ENCODE results near the gene SEC14L6. TPM values are rescaled to one million over a fixed set of nuclear protein-coding genes. Genes with fewer than 3 reads are reported as not detected.

Gene SEC14L6
- total and polyA plus RNA-seq, 9 donors, result 0.13 to 0.62 (median 0.22) TPM

GRCh38 chr22:30516273-30516672 is 30.3 kb downstream of the SEC14L6 start:
- no peak overlapping the region for H3K4me3 ChIP-seq (ENCODE audit: low read length)
- H3K27ac ChIP-seq (ENCODE audit: low read length), result no peak overlapping the region
- DNase-seq, result no peak
- H3K9me3 ChIP-seq (replicated peaks; ENCODE audit: control insufficient read depth, low read depth, low read length), result no peaks in the 10 kb centered on the region
- H3K27me3 ChIP-seq (ENCODE audit: control insufficient read depth, insufficient read depth, low read length), result no peaks in the 10 kb centered on the region
- no peaks in the 10 kb centered on the region for H3K4me1 ChIP-seq (ENCODE audit: control insufficient read depth, insufficient read depth, low read length)
- H3K36me3 ChIP-seq (ENCODE audit: control insufficient read depth, insufficient read depth, low read length), result no peaks in the 10 kb centered on the region
- WGBS (ENCODE audit: insufficient coverage), result 90% methylated on average over 2 of the region's 6 CpGs

GRCh38 chr22:30514252-30514651 is 32.3 kb downstream of the SEC14L6 start:
- no peaks in the 10 kb centered on the region for H3K36me3 ChIP-seq (ENCODE audit: control insufficient read depth, insufficient read depth, low read length)
- DNase-seq, result no peak
- H3K27me3 ChIP-seq (ENCODE audit: control insufficient read depth, insufficient read depth, low read length), result no peaks in the 10 kb centered on the region
- H3K9me3 ChIP-seq (replicated peaks; ENCODE audit: control insufficient read depth, low read depth, low read length), result no peaks in the 10 kb centered on the region
- WGBS (ENCODE audit: insufficient coverage), result 55% methylated on average over 2 of the region's 4 CpGs
- no peak overlapping the region for H3K27ac ChIP-seq (ENCODE audit: low read length)
- no peak overlapping the region for H3K4me3 ChIP-seq (ENCODE audit: low read length)
- H3K4me1 ChIP-seq (ENCODE audit: control insufficient read depth, insufficient read depth, low read length), result no peaks in the 10 kb centered on the region

- no peak for DNase-seq
- H3K27me3 ChIP-seq (ENCODE audit: control insufficient read depth, insufficient read depth, low read length), result no peaks in the 10 kb centered on the region
- no peaks in the 10 kb centered on the region for H3K4me1 ChIP-seq (ENCODE audit: control insufficient read depth, insufficient read depth, low read length)
- no peak overlapping the region for H3K27ac ChIP-seq (ENCODE audit: low read length)
- H3K9me3 ChIP-seq (replicated peaks; ENCODE audit: control insufficient read depth, low read depth, low read length), result no peaks in the 10 kb centered on the region
- no peaks in the 10 kb centered on the region for H3K36me3 ChIP-seq (ENCODE audit: control insufficient read depth, insufficient read depth, low read length)
- H3K4me3 ChIP-seq (ENCODE audit: low read length), result no peak overlapping the region
- 83% methylated on average over 3 of the region's 6 CpGs for WGBS (ENCODE audit: insufficient coverage)
These were observed 33.1 kb downstream of the SEC14L6 start for GRCh38 chr22:30513462-30513861.

- Histone ChIP-seq H3K9me3 (replicated peaks; ENCODE audit: control insufficient read depth, low read depth, low read length) (no peaks in the 10 kb centered on the region), H3K27ac (ENCODE audit: low read length) (no peak overlapping the region), H3K27me3 (ENCODE audit: control insufficient read depth, insufficient read depth, low read length) (peaks cover 7% of the 10 kb centered on the region), H3K4me1 (ENCODE audit: control insufficient read depth, insufficient read depth, low read length) (no peaks in the 10 kb centered on the region), H3K36me3 (ENCODE audit: control insufficient read depth, insufficient read depth, low read length) (no peaks in the 10 kb centered on the region), H3K4me3 (ENCODE audit: low read length) (no peak overlapping the region)
- DNase-seq, result no peak
- 97% methylated on average over 5 of the region's 7 CpGs for WGBS (ENCODE audit: insufficient coverage)
These were observed 34.6 kb downstream of the SEC14L6 start for GRCh38 chr22:30511911-30512310.

DNA sequence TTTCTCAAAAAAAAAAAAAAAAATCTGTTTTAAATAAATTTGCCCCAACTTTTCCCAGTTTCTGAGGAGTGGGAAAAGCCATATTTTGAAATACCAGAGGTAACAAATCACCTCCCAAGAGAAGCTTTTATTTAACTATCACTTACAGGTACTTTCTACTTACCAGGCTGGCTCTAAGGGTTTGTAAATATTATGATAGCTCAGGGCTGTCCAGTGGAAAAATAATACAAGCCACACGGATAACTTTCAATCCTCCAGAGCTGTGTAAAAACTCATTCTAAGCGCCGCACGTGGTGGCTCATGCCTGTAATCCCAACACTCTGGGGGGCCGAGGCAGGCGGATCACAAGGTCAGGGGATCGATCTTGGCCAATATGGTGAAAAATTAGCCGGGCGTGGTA is 35.4 kb downstream of the SEC14L6 start:
- H3K4me3 ChIP-seq (ENCODE audit: low read length), result no peak overlapping the region
- 86% methylated on average over 9 of the region's 9 CpGs for WGBS (ENCODE audit: insufficient coverage)
- H3K9me3 ChIP-seq (replicated peaks; ENCODE audit: control insufficient read depth, low read depth, low read length), result no peaks in the 10 kb centered on the region
- DNase-seq, result no peak
- no peak overlapping the region for H3K27ac ChIP-seq (ENCODE audit: low read length)
- H3K27me3 ChIP-seq (ENCODE audit: control insufficient read depth, insufficient read depth, low read length), result peaks cover 15% of the 10 kb centered on the region
- H3K36me3 ChIP-seq (ENCODE audit: control insufficient read depth, insufficient read depth, low read length), result no peaks in the 10 kb centered on the region
- H3K4me1 ChIP-seq (ENCODE audit: control insufficient read depth, insufficient read depth, low read length), result no peaks in the 10 kb centered on the region

DNA sequence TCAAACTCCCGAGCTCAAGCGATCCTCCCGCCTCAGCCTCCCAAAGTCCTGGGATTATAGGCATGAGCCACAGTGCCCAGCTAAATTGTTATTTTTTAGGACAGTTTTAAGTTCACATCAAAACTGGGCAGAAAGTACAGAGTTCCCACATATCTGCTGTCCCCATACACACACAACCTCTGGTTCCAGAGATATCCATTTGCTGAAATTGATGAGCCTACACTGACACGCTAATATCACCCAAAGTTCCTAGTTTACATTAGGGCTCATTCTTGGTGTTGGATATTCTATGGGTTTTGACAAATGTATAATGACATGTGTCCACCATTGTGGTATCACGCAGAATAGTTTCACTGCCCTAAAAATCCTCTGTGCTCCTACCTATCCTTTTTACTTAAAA is 38.3 kb downstream of the SEC14L6 start:
- H3K27me3 ChIP-seq (ENCODE audit: control insufficient read depth, insufficient read depth, low read length), result peaks cover 37% of the 10 kb centered on the region
- H3K4me3 ChIP-seq (ENCODE audit: low read length), result no peak overlapping the region
- H3K9me3 ChIP-seq (replicated peaks; ENCODE audit: control insufficient read depth, low read depth, low read length), result no peaks in the 10 kb centered on the region
- DNase-seq, result no peak
- H3K36me3 ChIP-seq (ENCODE audit: control insufficient read depth, insufficient read depth, low read length), result no peaks in the 10 kb centered on the region
- WGBS (ENCODE audit: insufficient coverage), result 73% methylated on average over 3 of the region's 5 CpGs
- no peaks in the 10 kb centered on the region for H3K4me1 ChIP-seq (ENCODE audit: control insufficient read depth, insufficient read depth, low read length)
- H3K27ac ChIP-seq (ENCODE audit: low read length), result no peak overlapping the region

- WGBS (ENCODE audit: insufficient coverage), result 100% methylated on average over 1 of the region's 4 CpGs
- DNase-seq, result no peak
- H3K27ac ChIP-seq (ENCODE audit: low read length), result no peak overlapping the region
- H3K9me3 ChIP-seq (replicated peaks; ENCODE audit: control insufficient read depth, low read depth, low read length), result no peaks in the 10 kb centered on the region
- no peak overlapping the region for H3K4me3 ChIP-seq (ENCODE audit: low read length)
- H3K27me3 ChIP-seq (ENCODE audit: control insufficient read depth, insufficient read depth, low read length), result peaks cover 39% of the 10 kb centered on the region
- no peaks in the 10 kb centered on the region for H3K4me1 ChIP-seq (ENCODE audit: control insufficient read depth, insufficient read depth, low read length)
- no peaks in the 10 kb centered on the region for H3K36me3 ChIP-seq (ENCODE audit: control insufficient read depth, insufficient read depth, low read length)
These were observed 38.9 kb downstream of the SEC14L6 start for GRCh38 chr22:30507670-30508069.

- H3K27ac ChIP-seq (ENCODE audit: low read length), result no peak overlapping the region
- H3K9me3 ChIP-seq (replicated peaks; ENCODE audit: control insufficient read depth, low read depth, low read length), result no peaks in the 10 kb centered on the region
- peaks cover 41% of the 10 kb centered on the region for H3K27me3 ChIP-seq (ENCODE audit: control insufficient read depth, insufficient read depth, low read length)
- no peak overlapping the region for H3K4me3 ChIP-seq (ENCODE audit: low read length)
- no peak for DNase-seq
- no peaks in the 10 kb centered on the region for H3K4me1 ChIP-seq (ENCODE audit: control insufficient read depth, insufficient read depth, low read length)
- 80% methylated on average over 8 of the region's 8 CpGs for WGBS (ENCODE audit: insufficient coverage)
- H3K36me3 ChIP-seq (ENCODE audit: control insufficient read depth, insufficient read depth, low read length), result no peaks in the 10 kb centered on the region
These were observed 40.0 kb downstream of the SEC14L6 start for GRCh38 chr22:30506507-30506968.

GRCh38 chr22:30503551-30503950 is 43.0 kb downstream of the SEC14L6 start:
- no peak for DNase-seq
- no peak overlapping the region for H3K4me3 ChIP-seq (ENCODE audit: low read length)
- no peaks in the 10 kb centered on the region for H3K4me1 ChIP-seq (ENCODE audit: control insufficient read depth, insufficient read depth, low read length)
- peaks cover 50% of the 10 kb centered on the region for H3K27me3 ChIP-seq (ENCODE audit: control insufficient read depth, insufficient read depth, low read length)
- no peak overlapping the region for H3K27ac ChIP-seq (ENCODE audit: low read length)
- H3K36me3 ChIP-seq (ENCODE audit: control insufficient read depth, insufficient read depth, low read length), result no peaks in the 10 kb centered on the region
- H3K9me3 ChIP-seq (replicated peaks; ENCODE audit: control insufficient read depth, low read depth, low read length), result no peaks in the 10 kb centered on the region
- 75% methylated on average over 11 of the region's 12 CpGs for WGBS (ENCODE audit: insufficient coverage)

- WGBS (ENCODE audit: insufficient coverage), result 60% methylated on average over 1 of the region's 3 CpGs
- DNase-seq, result no peak
- Histone ChIP-seq H3K4me3 (ENCODE audit: low read length) (no peak overlapping the region), H3K4me1 (ENCODE audit: control insufficient read depth, insufficient read depth, low read length) (no peaks in the 10 kb centered on the region), H3K27ac (ENCODE audit: low read length) (no peak overlapping the region), H3K27me3 (ENCODE audit: control insufficient read depth, insufficient read depth, low read length) (peaks cover 48% of the 10 kb centered on the region), H3K9me3 (replicated peaks; ENCODE audit: control insufficient read depth, low read depth, low read length) (no peaks in the 10 kb centered on the region), H3K36me3 (ENCODE audit: control insufficient read depth, insufficient read depth, low read length) (no peaks in the 10 kb centered on the region)
These were observed 43.6 kb downstream of the SEC14L6 start for GRCh38 chr22:30502911-30503310.

DNA sequence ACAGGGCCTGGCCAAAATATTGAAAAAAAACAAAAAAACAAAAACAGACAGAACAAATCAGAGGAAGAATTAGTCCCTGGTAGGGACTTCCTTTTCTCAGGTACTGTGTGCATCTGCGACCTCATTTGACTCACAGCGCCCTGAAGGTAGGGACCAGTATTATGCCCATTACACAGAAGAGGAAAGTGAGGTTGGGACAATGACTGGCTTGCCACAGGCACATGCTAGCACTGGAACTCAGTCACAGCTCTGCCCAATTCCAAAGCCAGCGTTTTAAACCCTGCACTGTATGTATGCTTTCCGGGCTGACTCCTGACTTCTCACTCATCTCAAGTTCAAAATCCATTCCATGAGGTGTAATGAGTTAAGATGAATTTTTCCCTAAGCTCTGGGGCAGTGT is 44.4 kb downstream of the SEC14L6 start:
- Histone ChIP-seq H3K27ac (ENCODE audit: low read length) (no peak overlapping the region), H3K4me3 (ENCODE audit: low read length) (no peak overlapping the region), H3K4me1 (ENCODE audit: control insufficient read depth, insufficient read depth, low read length) (no peaks in the 10 kb centered on the region), H3K27me3 (ENCODE audit: control insufficient read depth, insufficient read depth, low read length) (peaks cover 45% of the 10 kb centered on the region), H3K36me3 (ENCODE audit: control insufficient read depth, insufficient read depth, low read length) (no peaks in the 10 kb centered on the region), H3K9me3 (replicated peaks; ENCODE audit: control insufficient read depth, low read depth, low read length) (no peaks in the 10 kb centered on the region)
- no peak for DNase-seq
- no CpG with 5 or more reads among the region's 4 CpGs for WGBS (ENCODE audit: insufficient coverage)

All from muscle of leg (tissue), 11 donors.